Muscle of arm (tissue), 12 donors: ENCODE measurements around the gene PANK4. TPM values are rescaled to one million over a fixed set of nuclear protein-coding genes. Genes with fewer than 3 reads are reported as not detected.

Experiments used
- DNase-seq: peaks from one replicate; pipeline ENCODE4 v3.0.0-alpha.2; 2013
- polyA plus RNA-seq, 12 donors: library from polyadenylated mRNA; unstranded; fragments of 120-200 nt; gene quantifications; one replicate each; pipeline ENCODE4 v1.2.1, GENCODE V29; 2013; ENCODE audit not compliant: insufficient read length in 12 of 12

The PANK4 gene
- polyA plus RNA-seq, 12 donors, result 16.7 to 24.2 (median 19.6) TPM; not detected in 1

DNA sequence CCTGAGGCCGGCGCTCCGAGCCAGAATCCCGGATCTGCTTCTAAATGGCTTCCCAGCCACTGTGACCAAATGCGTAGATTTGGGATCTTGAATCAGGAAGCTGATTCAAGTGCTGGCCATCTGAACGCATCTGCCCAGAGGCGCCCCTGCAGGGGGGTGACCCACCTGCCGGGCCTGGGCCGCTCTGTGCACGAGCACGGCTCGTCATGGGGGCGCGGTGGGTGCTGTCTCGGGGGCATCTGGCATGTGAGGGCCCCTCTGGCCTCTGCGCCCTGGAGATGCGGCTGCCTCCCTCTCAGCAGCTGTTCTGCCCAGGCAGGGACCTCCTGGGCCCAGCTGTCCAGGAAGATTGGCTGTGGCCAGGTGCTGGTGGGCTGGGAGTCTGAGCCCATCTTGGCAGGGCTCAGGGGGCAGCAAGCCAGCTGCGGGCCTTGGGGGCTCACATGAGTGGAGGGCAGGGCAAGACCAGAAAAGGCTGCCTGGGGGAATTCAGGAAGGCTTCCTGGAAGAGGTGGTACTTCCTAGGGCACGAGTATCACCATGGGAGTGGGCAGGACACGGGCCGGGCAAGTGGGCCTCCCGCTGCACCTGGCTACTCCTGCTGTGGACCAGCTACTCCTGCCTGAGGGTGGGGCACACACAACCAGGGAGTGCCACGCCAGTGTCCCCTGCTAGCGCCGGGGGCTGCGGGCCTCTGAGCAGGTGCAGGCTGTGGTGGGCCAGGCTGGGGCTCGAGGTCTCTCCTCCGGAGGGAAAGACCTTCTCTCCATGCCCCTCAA is 25.2 kb downstream of the PANK4 start:
- peak; percentile 31 for DNase-seq

DNA sequence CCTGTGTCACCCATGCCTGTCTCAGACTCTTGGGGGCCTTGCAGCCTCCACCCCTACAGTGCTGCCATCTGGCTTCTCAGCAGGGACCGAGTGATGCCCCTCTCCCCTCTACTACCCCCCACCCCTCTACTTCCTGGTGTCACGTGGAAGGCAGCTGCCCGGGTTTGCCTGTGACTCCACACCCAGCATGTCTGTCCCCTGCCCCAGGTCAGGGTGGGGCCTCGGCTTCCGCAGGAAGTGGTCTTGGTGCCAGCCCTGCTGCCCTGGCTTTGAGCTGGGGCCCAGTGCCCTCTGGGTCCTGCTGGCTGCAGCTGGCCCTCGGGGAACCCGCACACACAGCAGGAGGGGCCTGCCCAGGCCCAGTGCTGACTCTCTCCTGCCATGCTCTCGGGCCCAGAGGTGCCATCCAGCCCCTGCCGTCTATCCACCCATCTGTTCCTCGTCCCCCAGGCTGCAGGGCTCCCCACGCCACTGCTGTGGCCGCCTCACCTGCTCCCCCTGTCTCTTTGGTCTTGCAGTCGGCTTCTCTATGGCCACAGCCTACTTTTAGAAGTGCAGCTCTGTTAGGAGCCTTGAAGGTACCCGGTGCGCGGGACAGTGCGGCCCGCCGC is 26.3 kb downstream of the PANK4 start:
- DNase-seq, result no peak

DNA sequence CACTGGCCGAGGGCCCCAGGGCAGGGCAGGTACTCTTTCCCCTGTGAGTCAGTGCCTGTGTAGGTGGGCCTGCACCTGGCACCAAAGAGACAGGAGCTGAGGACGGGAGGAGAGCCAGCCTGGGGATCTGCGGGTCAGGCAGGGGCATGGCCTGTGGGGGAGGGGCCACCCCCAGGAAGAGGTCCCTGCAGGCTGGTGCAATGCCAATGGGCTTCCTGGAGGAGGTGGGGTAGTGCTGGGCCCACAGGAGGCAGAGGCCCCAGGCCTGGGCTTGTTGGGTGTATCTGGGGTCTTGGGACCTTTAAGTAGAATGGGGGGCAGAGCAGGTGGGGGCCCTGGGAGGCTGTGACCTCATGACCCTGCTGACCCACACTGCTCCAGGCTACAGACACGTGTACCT is 27.1 kb downstream of the PANK4 start:
- no peak for DNase-seq

DNA sequence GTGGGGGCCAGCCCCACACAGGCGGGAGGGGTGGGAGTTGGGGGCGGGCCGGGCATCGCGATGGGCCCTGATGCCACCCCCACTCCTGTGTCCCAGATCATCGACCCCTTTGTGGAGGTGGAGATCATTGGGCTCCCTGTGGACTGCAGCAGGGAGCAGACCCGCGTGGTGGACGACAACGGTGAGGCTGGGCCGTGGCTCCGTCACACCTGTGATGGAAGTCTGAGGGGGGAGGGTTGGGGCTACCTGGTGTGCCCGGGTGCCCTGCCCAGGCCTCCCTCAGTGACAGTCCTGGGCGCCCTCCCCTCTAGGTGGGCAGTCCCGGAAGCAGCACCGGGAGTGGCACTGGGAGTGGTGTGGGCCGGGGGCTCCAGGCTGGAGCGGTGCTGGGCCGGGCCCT is 27.7 kb downstream of the PANK4 start:
- no peak for DNase-seq

DNA sequence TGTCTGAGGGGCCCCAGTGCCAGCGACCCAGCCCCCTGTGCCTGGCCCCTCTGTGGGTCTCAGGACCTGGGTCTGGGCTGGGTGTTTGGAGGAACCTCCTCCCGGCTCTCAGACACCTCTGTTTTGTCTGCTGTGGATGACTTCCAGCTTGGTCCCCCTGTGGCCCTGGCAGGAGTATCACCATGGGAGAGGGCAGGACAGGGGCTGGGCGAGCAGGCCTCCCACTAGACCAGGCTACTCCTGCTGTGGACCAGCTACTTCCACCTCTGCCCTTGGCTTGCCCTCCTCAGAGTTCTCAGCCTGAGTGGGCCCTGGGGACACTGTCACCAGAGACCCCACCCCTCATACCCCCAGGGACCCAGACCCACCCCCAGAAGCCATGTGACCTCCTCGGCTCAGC is 28.5 kb downstream of the PANK4 start:
- DNase-seq, result no peak

DNA sequence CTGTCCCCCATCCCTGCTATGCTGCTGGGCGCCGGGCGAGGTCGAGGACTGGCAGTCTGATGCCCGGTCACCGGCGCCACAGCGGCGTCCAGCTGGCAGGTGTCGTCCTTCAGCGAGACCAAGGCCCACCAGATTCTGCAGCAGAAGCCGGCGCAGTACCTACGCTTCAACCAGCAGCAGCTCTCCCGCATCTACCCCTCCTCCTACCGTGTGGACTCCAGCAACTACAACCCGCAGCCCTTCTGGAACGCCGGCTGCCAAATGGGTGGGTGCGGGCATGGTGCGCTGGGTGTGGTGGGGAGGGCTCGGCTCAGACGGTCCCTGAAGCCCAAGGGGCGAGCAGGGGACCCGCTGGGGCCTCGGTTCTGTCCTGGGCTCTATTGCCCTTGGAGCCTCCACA is 29.6 kb downstream of the PANK4 start:
- no peak for DNase-seq

DNA sequence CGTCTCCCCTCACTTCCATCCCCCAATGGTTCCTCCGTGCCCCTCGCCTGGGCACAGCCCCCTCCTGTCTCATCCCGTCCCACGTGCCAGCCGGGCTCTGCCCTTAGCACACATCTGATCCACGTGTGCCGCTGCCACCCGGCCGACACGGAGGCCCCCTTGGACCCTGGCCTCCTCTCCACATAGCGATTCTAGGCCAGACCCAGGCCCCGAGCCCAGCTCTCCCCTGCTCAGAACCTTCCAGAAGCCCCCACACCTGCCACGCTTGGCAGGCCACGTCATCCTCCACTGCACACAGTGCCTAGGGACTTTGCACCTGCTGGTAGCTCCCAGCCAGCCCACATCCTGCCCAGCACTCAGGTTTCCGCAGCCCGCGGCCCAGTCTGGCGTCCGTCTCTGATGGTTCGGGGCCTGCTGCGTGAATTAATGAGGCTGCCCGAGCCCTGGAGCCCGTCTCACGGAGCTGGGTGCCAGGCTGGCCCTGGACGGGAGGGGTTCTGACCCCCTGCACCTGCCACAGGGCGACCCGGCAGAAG is 30.2 kb downstream of the PANK4 start:
- no peak for DNase-seq

DNA sequence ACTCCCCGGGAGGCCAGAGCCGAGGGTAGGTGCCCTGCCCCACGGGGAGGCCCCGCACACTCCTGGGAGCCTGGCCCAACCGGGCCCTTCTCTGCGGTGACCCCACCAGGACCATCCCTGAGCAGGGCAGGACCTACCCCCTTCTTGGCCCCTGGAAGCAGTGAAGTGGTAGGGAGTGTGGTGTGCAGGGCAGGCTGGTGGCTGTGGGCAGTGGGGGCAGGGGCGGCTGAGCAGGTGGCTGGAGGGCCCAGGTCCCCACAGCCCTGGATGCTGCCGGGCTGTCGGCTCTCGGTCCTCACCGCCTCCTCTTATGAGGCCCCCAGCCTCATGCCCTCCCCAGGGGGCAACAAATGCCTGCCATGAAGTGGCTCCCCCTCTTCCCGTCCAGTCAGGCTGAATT is 30.9 kb downstream of the PANK4 start:
- DNase-seq, result no peak

DNA sequence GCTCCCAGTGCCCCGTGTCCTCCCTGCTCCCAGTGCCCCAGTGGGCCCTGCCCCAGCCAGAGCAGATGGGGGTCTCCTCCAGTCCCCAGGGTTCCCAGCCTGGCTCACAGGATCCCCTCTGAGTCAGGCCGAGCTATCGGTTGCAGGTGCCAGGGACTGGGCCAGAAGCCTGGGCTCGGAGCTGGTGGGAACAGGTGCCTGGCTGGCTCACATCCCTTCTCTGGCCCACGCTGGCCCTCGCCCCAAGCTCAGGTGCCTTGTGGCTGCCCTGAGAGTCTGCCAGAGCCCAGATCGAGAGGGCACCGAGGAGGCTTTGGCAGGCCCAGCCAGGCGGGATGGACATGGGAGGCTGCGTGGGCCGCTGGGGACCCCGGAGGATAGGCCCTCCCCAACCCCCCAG is 31.4 kb downstream of the PANK4 start:
- DNase-seq, result no peak

DNA sequence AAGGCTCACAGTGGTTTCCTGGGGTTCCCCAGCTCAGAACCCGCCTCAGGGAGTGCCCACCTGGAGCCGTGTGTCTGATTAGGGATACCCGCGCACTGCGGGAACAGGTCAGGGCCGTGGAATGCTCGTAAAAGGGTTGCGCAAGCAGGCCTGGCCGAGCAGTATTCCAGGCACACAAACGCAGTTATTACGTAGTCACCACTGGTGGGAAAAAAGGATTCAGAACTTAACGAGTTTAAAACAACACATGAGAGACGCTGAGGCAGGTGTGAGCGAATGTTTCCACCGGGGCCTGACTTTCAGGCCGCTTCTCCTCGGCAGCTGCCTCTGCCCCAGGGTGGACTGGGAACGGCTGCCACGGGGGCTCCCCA is 32.1 kb downstream of the PANK4 start:
- DNase-seq, result no peak

DNA sequence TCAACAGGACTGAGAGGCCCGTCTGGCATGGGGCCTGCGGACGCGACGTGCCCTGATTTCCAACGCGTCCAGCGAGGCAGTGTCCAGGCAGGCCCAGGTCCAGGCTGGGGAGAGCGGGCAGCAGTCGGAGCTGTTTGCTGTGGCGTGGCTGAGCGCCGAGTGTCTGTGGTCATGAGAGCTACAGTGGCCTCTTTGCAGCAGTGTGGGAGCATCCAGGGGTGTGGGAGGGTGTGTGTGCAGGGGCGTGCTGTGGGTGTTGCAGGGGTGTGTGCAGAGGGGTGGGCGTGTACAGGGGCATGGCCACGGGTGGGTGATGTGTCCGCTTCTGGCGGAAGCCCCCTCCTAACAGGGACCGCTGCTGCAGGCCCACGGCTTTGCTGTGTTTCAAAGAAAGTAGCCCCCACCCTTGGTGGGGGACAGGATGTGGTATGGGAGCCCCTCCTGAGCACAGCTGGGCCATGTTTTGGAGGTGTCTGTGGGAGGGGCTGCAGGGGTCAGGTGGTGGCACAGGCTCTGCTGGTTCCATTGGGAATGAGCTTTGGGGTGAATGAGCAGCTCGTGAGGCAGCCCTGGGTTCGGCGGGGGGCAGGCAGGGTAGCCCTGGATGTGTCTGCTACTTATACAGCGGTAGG is 32.6 kb downstream of the PANK4 start:
- DNase-seq, result no peak

DNA sequence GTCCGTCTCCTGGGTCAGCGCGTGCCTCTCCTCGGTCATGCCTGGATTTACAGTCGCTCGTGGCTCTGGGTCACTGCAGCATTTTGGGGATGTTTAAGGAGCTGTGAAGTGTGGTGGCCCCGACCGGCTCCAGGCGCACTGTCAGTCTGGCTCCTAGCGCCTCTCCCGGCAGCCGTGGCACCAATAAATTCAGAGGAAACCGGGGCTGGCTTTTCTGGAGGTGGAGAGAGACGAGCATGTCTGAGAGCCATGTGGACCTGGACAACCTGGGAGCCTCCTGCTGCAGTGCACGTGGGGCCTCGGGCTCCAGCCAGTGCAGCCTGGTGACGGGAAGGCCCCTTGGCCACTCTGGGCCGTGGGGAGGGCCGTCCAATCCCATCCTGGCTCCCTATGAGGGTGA is 33.2 kb downstream of the PANK4 start:
- DNase-seq, result no peak

DNA sequence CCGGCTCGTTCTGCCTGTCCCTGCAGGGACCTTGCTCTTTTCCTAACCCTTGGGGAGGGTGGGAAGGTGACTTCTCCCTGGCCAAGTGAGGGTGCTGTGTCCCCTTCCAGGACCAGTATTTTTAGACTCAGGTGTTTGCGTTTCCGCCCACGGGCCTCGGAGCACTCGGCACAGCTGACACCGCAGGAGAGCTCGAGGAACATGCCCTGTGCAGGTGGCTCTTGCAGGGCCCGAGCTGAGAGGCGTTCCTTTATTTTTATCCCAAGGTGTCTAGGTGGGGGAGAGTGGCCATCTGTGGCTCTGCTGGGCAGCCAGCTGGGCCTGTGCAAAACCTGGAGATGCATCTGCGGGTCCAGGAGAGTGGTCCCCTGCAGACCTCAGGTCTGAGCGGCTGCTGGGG is 34.3 kb downstream of the PANK4 start:
- DNase-seq, result no peak

DNA sequence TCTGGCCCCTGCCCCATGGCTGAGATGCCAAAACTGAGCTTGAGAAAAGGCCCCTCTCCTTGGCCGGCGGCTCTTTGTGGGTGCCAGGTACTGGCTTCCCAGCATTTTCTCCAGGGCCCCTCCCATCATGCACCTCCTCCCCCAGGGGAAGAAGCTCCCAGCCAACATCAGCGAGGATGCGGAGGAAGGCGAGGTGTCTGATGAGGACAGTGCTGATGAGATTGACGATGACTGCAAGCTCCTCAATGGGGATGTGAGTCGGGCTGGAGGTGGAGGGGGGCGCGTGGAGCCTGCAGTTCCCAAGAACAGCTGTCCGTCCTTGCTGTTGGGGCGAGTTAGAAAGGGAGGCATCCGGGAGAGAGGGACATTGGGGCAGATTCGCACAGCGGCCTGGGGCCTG is 36.8 kb downstream of the PANK4 start:
- no peak for DNase-seq

DNA sequence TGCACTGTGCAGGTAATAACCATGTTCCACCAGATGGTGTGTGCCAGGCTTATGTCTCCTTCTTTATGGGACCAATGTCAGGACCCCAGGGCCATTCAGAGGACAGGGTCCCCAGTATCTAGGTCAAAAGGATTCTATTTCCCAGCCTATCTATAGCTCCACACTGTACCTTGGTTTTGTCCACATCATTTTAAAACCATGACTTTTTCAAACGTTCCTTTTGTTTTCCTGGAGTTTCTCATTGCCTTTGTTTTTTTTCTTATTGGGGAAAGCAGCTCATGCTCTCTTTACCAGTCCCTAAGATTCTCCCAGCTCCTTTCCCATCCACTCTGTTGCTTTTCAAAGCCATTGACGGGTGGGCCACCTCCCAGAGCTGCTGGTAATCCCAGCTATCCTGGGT is 37.7 kb downstream of the PANK4 start:
- no peak for DNase-seq

DNA sequence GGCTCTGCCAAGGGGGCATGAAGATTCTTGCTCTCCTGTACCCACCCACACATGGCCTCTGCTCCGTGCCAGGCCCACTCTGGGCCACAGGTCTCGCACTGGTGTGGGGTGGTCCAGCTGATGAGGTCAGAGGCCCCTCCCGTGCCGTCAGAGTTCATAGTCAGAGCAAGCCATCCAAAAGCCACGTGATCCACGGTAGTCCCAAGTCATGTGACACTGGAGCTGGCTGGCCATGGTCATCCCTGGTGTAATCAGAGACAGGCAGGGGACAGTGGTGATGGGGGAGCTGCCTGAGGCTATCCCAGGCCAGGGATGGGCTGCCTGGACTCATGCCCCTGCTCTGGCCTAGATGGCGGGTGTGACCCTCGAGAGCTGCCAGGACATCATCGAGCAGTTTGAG is 39.8 kb downstream of the PANK4 start:
- DNase-seq, result no peak

DNA sequence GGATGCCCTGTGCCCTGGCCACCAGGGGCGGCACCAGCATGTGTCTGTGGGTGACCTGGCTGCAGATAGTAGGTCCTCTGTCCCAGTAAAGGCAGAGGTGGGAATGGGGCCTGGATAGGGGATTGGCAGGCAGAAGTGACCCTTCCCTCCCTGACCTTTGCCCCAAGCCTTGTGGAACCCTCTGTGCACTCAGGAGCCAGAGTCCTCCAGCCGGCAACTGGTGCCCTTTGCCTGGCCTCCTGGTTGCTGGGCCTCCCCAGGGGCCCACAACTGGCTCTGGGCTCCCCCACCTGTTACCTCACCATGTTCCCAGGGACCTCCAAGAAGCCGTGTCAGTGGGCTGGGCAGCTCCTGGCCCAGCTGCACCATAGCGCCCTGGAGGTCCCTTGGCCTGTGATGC is 40.4 kb downstream of the PANK4 start:
- DNase-seq, result no peak

DNA sequence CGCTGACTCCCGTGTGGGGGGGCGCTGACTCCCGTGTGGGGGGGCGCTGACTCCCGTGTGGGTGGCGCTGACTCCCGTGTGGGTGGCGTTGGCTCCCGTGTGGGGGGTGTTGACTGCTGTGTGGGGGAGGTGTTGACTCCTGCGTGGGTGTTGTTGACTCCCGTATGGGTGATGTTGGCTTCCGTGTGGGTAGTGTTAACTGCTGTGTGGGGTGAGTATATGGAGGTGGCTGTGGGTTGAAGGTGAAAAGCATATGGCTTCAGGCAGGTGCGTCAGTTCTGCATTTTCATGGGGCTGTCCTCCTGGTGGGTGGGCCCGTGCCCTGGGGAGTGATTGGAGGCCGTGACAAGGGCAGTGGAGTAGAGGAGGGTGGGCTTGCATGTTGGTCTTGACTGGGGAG is 42.4 kb downstream of the PANK4 start:
- no peak for DNase-seq

DNA sequence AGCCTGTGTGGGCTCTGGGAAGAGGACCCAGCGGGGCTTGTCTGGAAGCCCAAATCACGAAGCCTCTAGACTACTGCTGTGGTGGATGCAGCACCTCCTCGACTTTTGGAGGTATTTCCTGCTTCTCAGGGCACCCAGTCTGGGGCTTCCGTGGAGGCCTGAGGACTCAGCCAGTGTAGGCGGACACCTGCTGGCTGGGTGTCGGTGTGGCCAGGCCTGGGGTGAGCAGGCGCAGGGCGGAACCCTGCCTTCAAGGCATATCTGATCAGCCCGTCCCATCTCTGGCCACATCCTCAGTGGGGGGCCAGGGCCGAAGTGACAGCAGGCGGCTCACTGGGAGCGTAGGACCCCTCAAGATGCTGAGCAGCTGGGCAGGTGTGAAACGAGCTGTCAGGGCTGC is 43.4 kb downstream of the PANK4 start:
- no peak for DNase-seq

DNA sequence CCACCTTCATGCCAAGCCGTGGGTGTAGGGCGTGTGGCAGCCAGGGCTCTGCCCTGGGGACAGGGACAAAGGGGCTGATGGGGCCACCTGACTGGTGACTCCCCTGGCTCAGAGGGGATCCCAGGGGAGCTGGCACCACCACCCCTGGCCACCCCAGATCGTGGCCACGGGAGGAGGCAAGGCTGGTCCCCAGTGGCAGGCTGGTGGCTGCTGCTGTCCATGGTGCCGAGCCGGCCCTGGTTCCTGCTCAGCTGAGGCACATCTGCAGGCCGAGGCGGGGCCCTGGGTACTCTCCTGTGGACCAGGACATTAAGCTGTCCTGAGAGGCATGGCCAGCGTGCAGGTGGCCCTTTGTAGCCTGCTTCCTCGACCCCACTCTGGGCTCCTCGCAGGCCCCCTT is 43.8 kb downstream of the PANK4 start:
- DNase-seq, result no peak

DNA sequence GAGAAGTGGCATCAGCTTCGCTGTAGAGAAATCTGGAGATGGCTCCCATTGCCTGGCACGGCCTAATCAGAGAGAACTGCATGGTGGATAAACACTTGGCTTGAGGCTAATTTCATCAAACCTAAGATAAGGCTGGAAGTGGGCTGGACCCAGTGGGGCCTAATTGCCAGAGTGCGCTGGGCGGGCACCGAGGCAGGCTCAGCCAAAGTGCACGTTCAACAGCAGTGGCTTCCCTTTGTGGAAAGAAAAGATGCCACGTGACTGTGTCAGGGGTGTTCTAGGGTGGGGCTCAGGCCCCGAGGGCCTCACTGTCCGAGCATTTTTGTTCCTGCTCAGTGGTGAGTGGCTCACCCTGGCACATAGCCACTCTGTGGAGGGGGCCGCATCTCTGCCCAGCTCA is 44.5 kb downstream of the PANK4 start:
- DNase-seq, result no peak

DNA sequence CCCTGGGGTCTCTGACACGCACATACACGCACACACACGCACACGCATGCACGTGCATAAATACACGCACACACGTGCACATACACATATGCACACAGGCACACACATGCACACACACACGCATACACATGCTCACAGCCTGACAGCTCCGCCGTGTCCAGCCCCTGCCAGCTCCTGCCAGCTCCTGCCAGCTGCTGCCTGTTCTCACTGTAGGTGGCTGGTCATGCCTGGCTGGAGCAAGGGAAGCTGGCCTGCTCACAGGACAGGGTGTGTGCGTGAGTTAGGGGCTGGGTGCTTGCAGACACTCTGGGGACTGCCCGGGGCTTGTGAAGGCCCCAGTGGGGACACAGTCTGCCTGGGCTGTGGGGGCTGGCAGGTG is 45.4 kb downstream of the PANK4 start:
- no peak for DNase-seq

DNA sequence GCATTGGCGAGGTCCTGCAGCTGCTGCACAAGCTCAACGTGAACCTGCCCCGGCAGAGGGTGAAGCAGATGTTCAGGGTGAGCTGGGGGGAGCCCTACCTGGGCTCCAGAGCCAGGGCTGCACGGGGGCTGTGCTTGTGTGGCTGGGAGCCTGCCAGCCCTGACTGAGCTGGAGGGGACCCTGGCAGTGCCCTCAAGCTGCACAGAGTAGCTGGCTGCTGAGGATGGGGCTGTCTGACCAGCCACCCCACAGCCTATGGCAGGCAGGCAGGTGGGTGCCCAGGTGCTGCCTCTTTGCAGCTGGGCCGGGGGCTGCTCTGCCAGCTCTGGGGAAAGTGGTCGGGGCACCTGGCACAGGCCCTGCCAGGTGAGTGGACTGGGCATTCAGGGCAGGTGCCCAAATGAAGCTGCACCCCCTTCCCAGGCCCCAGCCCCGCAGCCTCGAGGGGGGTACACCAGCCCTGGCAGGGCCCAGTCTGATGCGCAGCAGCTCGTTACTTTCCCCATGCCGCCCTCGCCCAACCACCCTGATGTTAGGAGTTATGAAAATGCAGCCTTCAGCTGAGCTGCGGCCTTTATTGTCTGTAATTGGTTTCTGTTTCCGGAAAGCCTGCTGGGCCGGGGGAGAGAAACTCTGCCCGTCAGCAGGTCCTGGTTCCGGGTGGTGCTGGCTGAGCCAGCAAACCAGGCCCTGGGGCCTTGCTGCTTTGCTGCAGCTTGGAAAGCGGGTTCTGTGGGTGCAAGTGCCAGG is 46.0 kb downstream of the PANK4 start:
- DNase-seq, result no peak
